Stomach (tissue), 4 donors: ENCODE measurements around the gene METTL16.

Source experiments
- CTCF ChIP-seq, 7 experiments: fragments of 450-650 bp in 4 of 7; fragments of 200-600 bp in 3 of 7; sonication (generic) in 3 of 7; IDR thresholded peaks; one replicate each; pipeline ENCODE4 v1.5.1; 2016 to 2019; ENCODE audit warnings: antibody characterized with exemption in 7 of 7, control low read depth in 2 of 7, mild to moderate bottlenecking in 1 of 7
- EP300 ChIP-seq: sonication (generic); formaldehyde crosslinking; IDR thresholded peaks from one replicate; pipeline ENCODE4 v1.6.1; 2017; ENCODE audit warnings: antibody characterized with exemption
- POLR2A ChIP-seq, 4 donors: fragments of 450-650 bp; IDR thresholded peaks; one replicate each; pipeline ENCODE4 v1.6.1; 2016; ENCODE audit warnings: antibody characterized with exemption in 4 of 4, control low read depth in 2 of 4, mild to moderate bottlenecking in 1 of 4, moderate library complexity in 1 of 4
- POLR2AphosphoS5 ChIP-seq, 3 donors: sonication (generic); formaldehyde crosslinking; IDR thresholded peaks; one replicate each; pipeline ENCODE4 v1.6.1; 2016; ENCODE audit warnings: antibody characterized with exemption in 3 of 3

GRCh38 chr17:2415081-2415480, 96.6 kb downstream of the METTL16 start:
- no peak for TF ChIP-seq CTCF (IDR thresholded peaks at IDR 0.05)
- no peak for TF ChIP-seq POLR2A (IDR thresholded peaks at IDR 0.05)
- TF ChIP-seq POLR2AphosphoS5 (IDR thresholded peaks at IDR 0.05), result no peak
- TF ChIP-seq EP300, result no peak
